ENCODE measurements around the gene CACNA1D. TPM values are rescaled to one million over a fixed set of nuclear protein-coding genes. Genes with fewer than 3 reads are reported as not detected.

Gene CACNA1D
- total and polyA plus RNA-seq, 9 of the 15 experiments (the other 6 are each of a cell fraction or from before 2014, with no cell fraction given), result 0.29 TPM; not detected in 8

DNA sequence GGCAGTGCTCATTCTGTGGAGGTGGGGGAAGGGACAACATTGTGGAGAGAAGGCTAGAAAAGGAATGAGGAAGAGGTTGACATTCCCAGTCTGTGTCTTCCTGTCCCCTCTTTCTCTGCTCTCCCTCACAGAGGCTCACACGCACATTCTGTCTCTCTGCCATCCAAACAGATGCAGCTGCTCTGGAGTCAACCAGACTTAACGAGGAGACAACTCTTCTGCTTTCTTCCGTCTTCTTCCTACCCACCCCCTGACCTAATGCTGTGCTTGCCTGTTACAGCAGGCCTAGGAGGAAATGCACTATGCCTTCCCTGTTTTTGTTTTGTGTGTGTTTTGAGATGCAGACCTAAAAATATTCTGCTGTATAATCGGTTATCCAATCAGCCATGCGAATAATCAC lies 121.9 kb downstream of the CACNA1D start:
- Histone ChIP-seq H3K4me3 (no peak overlapping the region), H3K9ac (ENCODE audit: insufficient read depth in 1 of 2, low read depth in 2 of 2, low read length in 2 of 2) (no peak overlapping the region), H3K9me3 (replicated peaks; ENCODE audit: control insufficient read depth, insufficient read depth, low read depth, low read length) (no peaks in the 10 kb centered on the region), H2AFZ (ENCODE audit: low read depth, low read length) (no peak overlapping the region), H3K4me2 (ENCODE audit: insufficient read depth, low read length) (no peak overlapping the region), H3K79me2 (ENCODE audit: control insufficient read depth, insufficient read depth, low read length) (no peaks in the 10 kb centered on the region), H3K4me1 (replicated peaks in 1 of 2; ENCODE audit: control insufficient read depth in 2 of 2, insufficient read depth in 2 of 2, low read length in 2 of 2) (no peaks in the 10 kb centered on the region), H3K27me3 (ENCODE audit: control insufficient read depth in 2 of 2, insufficient read depth in 2 of 2, low read length in 2 of 2) (peaks cover 0 to 16% of the 10 kb centered on the region in 2 experiments; a peak in 2 of 5 replicates), H3K36me3 (ENCODE audit: control insufficient read depth, insufficient read depth, low read length) (no peaks in the 10 kb centered on the region), H3K27ac (ENCODE audit: extremely low read depth, low read depth, low read length) (no peak overlapping the region), H3K9me1 (ENCODE audit: control insufficient read depth, insufficient read depth, low read length) (no peaks in the 10 kb centered on the region), H4K20me1 (replicated peaks; ENCODE audit: control insufficient read depth, insufficient read depth, low read length) (no peaks in the 10 kb centered on the region)
- ChIA-PET CTCF (ENCODE audit: low intra/inter-chr PET ratio) (interaction anchor here (0.5 kb wide), 1 partner anchor 82 kb away, joined by 3 read pairs; no protein-coding TSS in a partner anchor), POLR2A (interaction anchor here (0.6 kb wide), 1 partner anchor 714 kb away, joined by 4 read pairs; no protein-coding TSS in a partner anchor)
- no peak for TF ChIP-seq TRIM24 (IDR thresholded peaks at IDR 0.05)
- TF ChIP-seq, protein P1, sequence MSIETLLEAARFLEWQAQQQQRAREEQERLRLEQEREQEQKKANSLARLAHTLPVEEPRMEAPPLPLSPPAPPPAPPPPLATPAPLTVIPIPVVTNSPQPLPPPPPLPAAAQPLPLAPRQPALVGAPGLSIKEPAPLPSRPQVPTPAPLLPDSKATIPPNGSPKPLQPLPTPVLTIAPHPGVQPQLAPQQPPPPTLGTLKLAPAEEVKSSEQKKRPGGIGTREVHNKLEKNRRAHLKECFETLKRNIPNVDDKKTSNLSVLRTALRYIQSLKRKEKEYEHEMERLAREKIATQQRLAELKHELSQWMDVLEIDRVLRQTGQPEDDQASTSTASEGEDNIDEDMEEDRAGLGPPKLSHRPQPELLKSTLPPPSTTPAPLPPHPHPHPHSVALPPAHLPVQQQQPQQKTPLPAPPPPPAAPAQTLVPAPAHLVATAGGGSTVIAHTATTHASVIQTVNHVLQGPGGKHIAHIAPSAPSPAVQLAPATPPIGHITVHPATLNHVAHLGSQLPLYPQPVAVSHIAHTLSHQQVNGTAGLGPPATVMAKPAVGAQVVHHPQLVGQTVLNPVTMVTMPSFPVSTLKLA (conservative IDR thresholded peaks at IDR 0.05), result no peak
- TF ChIP-seq PURB (CRISPR knock-in tag; IDR thresholded peaks at IDR 0.05; ENCODE audit: low read depth), result no peak
- TF ChIP-seq, protein P2, sequence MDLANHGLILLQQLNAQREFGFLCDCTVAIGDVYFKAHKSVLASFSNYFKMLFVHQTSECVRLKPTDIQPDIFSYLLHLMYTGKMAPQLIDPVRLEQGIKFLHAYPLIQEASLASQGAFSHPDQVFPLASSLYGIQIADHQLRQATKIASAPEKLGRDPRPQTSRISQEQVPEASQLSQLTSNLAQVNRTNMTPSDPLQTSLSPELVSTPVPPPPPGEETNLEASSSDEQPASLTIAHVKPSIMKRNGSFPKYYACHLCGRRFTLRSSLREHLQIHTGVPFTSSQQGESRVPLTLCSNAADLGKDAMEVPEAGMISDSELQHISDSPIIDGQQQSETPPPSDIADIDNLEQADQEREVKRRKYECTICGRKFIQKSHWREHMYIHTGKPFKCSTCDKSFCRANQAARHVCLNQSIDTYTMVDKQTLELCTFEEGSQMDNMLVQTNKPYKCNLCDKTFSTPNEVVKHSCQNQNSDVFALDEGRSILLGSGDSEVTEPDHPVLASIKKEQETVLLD (IDR thresholded peaks at IDR 0.05), result no peak
- TF ChIP-seq, protein P3, sequence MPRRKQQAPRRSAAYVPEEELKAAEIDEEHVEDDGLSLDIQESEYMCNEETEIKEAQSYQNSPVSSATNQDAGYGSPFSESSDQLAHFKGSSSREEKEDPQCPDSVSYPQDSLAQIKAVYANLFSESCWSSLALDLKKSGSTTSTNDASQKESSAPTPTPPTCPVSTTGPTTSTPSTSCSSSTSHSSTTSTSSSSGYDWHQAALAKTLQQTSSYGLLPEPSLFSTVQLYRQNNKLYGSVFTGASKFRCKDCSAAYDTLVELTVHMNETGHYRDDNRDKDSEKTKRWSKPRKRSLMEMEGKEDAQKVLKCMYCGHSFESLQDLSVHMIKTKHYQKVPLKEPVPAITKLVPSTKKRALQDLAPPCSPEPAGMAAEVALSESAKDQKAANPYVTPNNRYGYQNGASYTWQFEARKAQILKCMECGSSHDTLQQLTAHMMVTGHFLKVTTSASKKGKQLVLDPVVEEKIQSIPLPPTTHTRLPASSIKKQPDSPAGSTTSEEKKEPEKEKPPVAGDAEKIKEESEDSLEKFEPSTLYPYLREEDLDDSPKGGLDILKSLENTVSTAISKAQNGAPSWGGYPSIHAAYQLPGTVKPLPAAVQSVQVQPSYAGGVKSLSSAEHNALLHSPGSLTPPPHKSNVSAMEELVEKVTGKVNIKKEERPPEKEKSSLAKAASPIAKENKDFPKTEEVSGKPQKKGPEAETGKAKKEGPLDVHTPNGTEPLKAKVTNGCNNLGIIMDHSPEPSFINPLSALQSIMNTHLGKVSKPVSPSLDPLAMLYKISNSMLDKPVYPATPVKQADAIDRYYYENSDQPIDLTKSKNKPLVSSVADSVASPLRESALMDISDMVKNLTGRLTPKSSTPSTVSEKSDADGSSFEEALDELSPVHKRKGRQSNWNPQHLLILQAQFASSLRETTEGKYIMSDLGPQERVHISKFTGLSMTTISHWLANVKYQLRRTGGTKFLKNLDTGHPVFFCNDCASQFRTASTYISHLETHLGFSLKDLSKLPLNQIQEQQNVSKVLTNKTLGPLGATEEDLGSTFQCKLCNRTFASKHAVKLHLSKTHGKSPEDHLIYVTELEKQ (CRISPR knock-in tag; IDR thresholded peaks at IDR 0.05), result no peak
- no peak for TF ChIP-seq L3MBTL2 (IDR thresholded peaks at IDR 0.05)
- DNase-seq (ENCODE audit: extremely low read depth in 1 of 4, low spot score in 3 of 4), result no peak
- 0% methylated on average over 4 of the region's 5 CpGs for WGBS (ENCODE audit: insufficient coverage, low coverage, missing lambda C conversion rate)
- intact Hi-C loops (cut with micrococcal nuclease), result no loop called here
- FAIRE-seq, result no peak
- no TSS peak for BruUV-seq (replicated peaks)
- ATAC-seq, result no peak
- in situ Hi-C loops (cut with MboI), result no loop called here

All from K562 (cell line).